HCT116 (cell line): ENCODE measurements around the gene CCDC28B.

Experiments used
- CEBPB ChIP-seq: IDR thresholded peaks from 2 replicates; pipeline ENCODE4 v1.6.1; 2012; ENCODE audit warnings: low read depth
- EGR1 ChIP-seq: IDR thresholded peaks from 2 replicates; pipeline ENCODE4 v1.6.1; 2012; ENCODE audit warnings: low read depth
- EZH2 ChIP-seq: fragments of 200-600 bp; sonication (generic); IDR thresholded peaks from 2 replicates; pipeline ENCODE4 v1.6.1; 2017; ENCODE audit warnings: antibody characterized with exemption, mixed run types
- POLR2A ChIP-seq: IDR thresholded peaks from 2 replicates; pipeline ENCODE4 v1.7.0; 2011; ENCODE audit warnings: borderline replicate concordance; ENCODE audit not compliant: insufficient read depth, insufficient read length; ENCODE audit errors: extremely low read depth
- POLR2AphosphoS5 ChIP-seq: IDR thresholded peaks from 2 replicates; pipeline ENCODE4 v1.6.1; 2011; ENCODE audit warnings: mild to moderate bottlenecking, low read depth, low read length, moderate library complexity
- SIN3A ChIP-seq: IDR thresholded peaks from 2 replicates; pipeline ENCODE4 v1.6.1; 2012; ENCODE audit warnings: low read depth
- TCF7L2 ChIP-seq: IDR thresholded peaks from 2 replicates; pipeline ENCODE4 v1.7.0; 2011; ENCODE audit warnings: borderline replicate concordance, inconsistent platforms; ENCODE audit not compliant: insufficient read depth, insufficient read length; ENCODE audit errors: extremely low read depth
- YY1 ChIP-seq: IDR thresholded peaks from 2 replicates; pipeline ENCODE4 v1.6.1; 2011; ENCODE audit warnings: low read length, low read depth, moderate library complexity, mild to moderate bottlenecking; ENCODE audit not compliant: insufficient replicate concordance; ENCODE audit errors: extremely low read depth
- TF ChIP-seq, protein P1 (sequence below), 3 experiments: fragments of 200-600 bp in 1 of 3; sonication (generic) in 1 of 3; IDR thresholded peaks in 2 of 3; conservative IDR thresholded peaks in 1 of 3; 2 replicates each; pipeline ENCODE4 v1.5.1; 2012 to 2017; ENCODE audit warnings: low read depth in 2 of 3, low read length in 2 of 3, antibody characterized with exemption in 1 of 3, borderline replicate concordance in 1 of 3, control low read depth in 1 of 3, mild to moderate bottlenecking in 1 of 3, mixed read lengths in 1 of 3, mixed run types in 1 of 3, moderate library complexity in 1 of 3; ENCODE audit not compliant: insufficient read depth in 1 of 3
- TF ChIP-seq, protein P2 (sequence below): IDR thresholded peaks from 2 replicates; pipeline ENCODE4 v1.6.1; 2012; ENCODE audit warnings: low read depth
- TF ChIP-seq, protein P3 (sequence below): IDR thresholded peaks from 2 replicates; pipeline ENCODE4 v1.6.1; 2012

DNA sequence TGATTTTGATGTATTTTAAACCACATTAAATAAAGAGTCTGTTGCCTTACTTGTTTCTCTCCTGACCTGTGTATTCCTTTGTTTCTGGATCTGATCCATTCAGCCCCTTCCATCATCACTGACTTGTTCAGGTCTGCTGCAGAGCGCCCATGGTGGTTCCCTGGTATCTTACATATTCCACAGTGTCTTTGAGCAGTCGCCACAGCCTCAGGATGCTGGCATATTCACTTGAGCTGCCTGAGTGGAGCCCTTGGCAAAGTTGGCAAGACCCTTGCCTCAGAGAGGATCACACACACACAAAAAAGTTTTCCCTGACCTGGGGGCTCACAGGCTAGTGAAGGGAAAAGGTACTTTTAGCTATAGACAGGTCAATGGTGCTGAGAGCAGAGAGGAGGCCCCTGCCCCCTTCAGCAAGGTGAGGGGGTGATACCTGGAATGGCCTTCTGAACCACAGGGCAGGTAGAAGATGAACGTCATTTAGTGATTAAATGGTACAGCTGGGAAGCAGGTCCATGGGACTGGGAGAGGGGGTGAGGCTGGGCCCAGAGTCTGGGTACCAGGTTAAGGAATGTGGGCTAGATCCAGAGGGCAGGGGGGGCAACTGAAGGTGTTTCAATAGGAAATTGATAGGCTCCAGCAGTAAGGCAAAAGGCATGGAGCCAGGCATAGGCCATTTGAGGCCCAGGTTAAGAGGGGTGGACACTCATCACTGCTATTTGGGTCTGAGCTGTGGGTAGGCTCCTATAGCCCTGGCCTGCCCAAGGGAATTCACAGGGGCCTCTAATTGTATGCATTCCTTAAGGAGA lies 2.0 kb upstream of the CCDC28B start:
- TF ChIP-seq POLR2A (no peak), SIN3A (no peak), EGR1 (no peak), EZH2 (no peak), YY1 (no peak), POLR2AphosphoS5 (peak; percentile 35; the same call in 1 of the 2 replicates), CEBPB (no peak), TCF7L2 (no peak)
- TF ChIP-seq, protein P1, sequence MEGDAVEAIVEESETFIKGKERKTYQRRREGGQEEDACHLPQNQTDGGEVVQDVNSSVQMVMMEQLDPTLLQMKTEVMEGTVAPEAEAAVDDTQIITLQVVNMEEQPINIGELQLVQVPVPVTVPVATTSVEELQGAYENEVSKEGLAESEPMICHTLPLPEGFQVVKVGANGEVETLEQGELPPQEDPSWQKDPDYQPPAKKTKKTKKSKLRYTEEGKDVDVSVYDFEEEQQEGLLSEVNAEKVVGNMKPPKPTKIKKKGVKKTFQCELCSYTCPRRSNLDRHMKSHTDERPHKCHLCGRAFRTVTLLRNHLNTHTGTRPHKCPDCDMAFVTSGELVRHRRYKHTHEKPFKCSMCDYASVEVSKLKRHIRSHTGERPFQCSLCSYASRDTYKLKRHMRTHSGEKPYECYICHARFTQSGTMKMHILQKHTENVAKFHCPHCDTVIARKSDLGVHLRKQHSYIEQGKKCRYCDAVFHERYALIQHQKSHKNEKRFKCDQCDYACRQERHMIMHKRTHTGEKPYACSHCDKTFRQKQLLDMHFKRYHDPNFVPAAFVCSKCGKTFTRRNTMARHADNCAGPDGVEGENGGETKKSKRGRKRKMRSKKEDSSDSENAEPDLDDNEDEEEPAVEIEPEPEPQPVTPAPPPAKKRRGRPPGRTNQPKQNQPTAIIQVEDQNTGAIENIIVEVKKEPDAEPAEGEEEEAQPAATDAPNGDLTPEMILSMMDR (IDR thresholded peaks at IDR 0.05 in 2 of 3, conservative IDR thresholded peaks at IDR 0.05 in 1 of 3; ENCODE audit: borderline replicate concordance in 1 of 3, insufficient read depth in 1 of 3, low read depth in 2 of 3, low read length in 2 of 3) = no peak
- TF ChIP-seq, protein P2, sequence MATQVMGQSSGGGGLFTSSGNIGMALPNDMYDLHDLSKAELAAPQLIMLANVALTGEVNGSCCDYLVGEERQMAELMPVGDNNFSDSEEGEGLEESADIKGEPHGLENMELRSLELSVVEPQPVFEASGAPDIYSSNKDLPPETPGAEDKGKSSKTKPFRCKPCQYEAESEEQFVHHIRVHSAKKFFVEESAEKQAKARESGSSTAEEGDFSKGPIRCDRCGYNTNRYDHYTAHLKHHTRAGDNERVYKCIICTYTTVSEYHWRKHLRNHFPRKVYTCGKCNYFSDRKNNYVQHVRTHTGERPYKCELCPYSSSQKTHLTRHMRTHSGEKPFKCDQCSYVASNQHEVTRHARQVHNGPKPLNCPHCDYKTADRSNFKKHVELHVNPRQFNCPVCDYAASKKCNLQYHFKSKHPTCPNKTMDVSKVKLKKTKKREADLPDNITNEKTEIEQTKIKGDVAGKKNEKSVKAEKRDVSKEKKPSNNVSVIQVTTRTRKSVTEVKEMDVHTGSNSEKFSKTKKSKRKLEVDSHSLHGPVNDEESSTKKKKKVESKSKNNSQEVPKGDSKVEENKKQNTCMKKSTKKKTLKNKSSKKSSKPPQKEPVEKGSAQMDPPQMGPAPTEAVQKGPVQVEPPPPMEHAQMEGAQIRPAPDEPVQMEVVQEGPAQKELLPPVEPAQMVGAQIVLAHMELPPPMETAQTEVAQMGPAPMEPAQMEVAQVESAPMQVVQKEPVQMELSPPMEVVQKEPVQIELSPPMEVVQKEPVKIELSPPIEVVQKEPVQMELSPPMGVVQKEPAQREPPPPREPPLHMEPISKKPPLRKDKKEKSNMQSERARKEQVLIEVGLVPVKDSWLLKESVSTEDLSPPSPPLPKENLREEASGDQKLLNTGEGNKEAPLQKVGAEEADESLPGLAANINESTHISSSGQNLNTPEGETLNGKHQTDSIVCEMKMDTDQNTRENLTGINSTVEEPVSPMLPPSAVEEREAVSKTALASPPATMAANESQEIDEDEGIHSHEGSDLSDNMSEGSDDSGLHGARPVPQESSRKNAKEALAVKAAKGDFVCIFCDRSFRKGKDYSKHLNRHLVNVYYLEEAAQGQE = no peak
- TF ChIP-seq, protein P3, sequence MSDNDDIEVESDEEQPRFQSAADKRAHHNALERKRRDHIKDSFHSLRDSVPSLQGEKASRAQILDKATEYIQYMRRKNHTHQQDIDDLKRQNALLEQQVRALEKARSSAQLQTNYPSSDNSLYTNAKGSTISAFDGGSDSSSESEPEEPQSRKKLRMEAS = no peak
